Measurements from ENCODE around the gene RPS27A. TPM values are rescaled to one million over a fixed set of nuclear protein-coding genes. Genes with fewer than 3 reads are reported as not detected.
"Not testable (repeated sequence)": the region's sequence is repeated elsewhere in the genome, so short reads cannot be mapped to it uniquely, and the experiment has no call there.

The RPS27A gene
- total and polyA plus RNA-seq, 2 donors (not counting 3 experiments of a cell fraction or from before 2014, with no cell fraction given): 926 to 1,136 TPM

DNA sequence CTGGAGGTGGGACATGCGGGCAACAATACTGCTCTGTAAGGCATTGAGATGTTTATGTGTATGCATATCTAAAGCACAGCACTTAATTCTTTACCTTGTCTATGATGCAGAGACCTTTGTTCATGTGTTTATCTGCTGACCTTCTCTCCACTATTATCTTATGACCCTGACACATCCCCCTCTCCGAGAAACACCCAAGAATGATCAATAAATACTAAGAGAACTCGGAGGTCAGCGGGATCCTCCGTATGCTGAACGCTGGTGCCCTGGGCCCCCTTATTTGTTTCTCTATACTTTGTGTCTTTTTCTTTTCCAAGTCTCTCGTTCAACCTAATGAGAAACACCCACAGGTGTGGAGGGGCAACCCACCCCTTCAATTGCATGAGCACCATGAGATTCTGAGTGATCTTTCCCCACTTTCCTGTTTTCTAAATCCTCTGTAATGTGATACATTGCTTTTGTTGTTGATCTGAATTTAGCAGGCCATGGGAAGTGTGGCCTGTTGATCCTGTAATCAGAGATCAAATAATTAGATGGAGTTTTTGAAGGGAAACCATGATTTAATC lies 47.5 kb downstream of the RPS27A start:
- dilution Hi-C loops (cut with MboI; ENCODE audit: extremely low pct_ligation_motif_present, low sequenced_read_pairs); H3K27ac ChIP-seq (ENCODE audit: insufficient read depth, low read depth, low read length); H3K36me3 ChIP-seq (ENCODE audit: control insufficient read depth in 2 of 2, extremely low read depth in 1 of 2, insufficient read depth in 2 of 2, low read length in 2 of 2); CTCF ChIA-PET; H3K9me3 ChIP-seq (replicated peaks; ENCODE audit: control insufficient read depth, insufficient read depth, low read length); FAIRE-seq; DNase-seq (ENCODE audit: low read depth, low spot score); POLR2A ChIA-PET; H3K27me3 ChIP-seq (ENCODE audit: control insufficient read depth in 2 of 2, insufficient read depth in 2 of 2, low read length in 2 of 2); H2AFZ ChIP-seq (ENCODE audit: low read depth, low read length); H3K9me1 ChIP-seq (replicated peaks; ENCODE audit: control insufficient read depth, extremely low read depth, insufficient read depth, low read length); intact Hi-C loops (cut with micrococcal nuclease); H3K79me2 ChIP-seq (ENCODE audit: control insufficient read depth, insufficient read depth, low read length); H3K9ac ChIP-seq (replicated peaks; ENCODE audit: extremely low read depth, insufficient read depth, low read length); H3K4me1 ChIP-seq (ENCODE audit: control insufficient read depth, extremely low read depth, insufficient read depth, low read length); H3K4me3 ChIP-seq (replicated peaks in 1 of 3; ENCODE audit: insufficient read depth in 1 of 3, low read depth in 1 of 3, low read length in 3 of 3); H3K4me2 ChIP-seq (ENCODE audit: insufficient read depth, low read length); H4K20me1 ChIP-seq (replicated peaks; ENCODE audit: control insufficient read depth, extremely low read depth, insufficient read depth, low read length); BruUV-seq (replicated peaks): not testable (repeated sequence)

DNA sequence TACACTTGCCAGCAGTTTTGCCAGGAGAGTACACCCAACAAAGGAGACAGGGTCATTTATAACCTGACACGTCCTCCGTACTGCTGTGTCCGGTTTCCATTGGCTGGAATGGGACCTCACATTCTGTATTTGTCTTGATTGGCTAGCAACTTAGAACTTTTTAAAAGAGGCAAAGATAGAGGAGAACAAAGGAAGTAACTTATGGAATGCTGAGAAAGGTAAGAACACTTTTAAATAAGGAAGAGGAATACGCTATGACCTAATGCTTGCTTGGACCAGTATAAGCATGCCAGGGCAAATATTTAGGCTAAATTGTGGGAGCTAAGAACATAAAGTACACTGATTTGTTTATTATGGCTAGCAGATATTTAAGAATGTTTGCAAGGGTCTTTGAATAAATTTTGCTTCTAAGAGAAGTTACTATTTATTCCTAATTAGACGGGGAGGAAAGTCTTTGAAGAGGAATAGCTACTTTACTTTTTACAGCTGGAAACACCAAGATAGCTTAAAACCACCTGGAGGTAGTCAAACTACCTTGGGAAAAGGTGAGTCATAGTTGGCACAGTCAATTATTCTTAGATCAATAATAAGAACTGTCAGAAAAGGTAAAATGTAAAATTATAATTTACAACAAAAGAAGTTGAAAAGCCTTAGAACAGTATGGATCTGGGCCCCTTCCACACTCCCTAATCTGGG lies 48.5 kb downstream of the RPS27A start:
- H4K20me1 ChIP-seq (replicated peaks; ENCODE audit: control insufficient read depth, extremely low read depth, insufficient read depth, low read length); H3K4me3 ChIP-seq (replicated peaks in 1 of 3; ENCODE audit: insufficient read depth in 1 of 3, low read depth in 1 of 3, low read length in 3 of 3); H3K27ac ChIP-seq (ENCODE audit: insufficient read depth, low read depth, low read length); H3K9me1 ChIP-seq (replicated peaks; ENCODE audit: control insufficient read depth, extremely low read depth, insufficient read depth, low read length); intact Hi-C loops (cut with micrococcal nuclease); H3K9ac ChIP-seq (replicated peaks; ENCODE audit: extremely low read depth, insufficient read depth, low read length); H3K27me3 ChIP-seq (ENCODE audit: control insufficient read depth in 2 of 2, insufficient read depth in 2 of 2, low read length in 2 of 2); H3K9me3 ChIP-seq (replicated peaks; ENCODE audit: control insufficient read depth, insufficient read depth, low read length); H3K79me2 ChIP-seq (ENCODE audit: control insufficient read depth, insufficient read depth, low read length); dilution Hi-C loops (cut with MboI; ENCODE audit: extremely low pct_ligation_motif_present, low sequenced_read_pairs); FAIRE-seq; BruUV-seq (replicated peaks); H3K36me3 ChIP-seq (ENCODE audit: control insufficient read depth in 2 of 2, extremely low read depth in 1 of 2, insufficient read depth in 2 of 2, low read length in 2 of 2); DNase-seq (ENCODE audit: low read depth, low spot score); H3K4me1 ChIP-seq (ENCODE audit: control insufficient read depth, extremely low read depth, insufficient read depth, low read length); H2AFZ ChIP-seq (ENCODE audit: low read depth, low read length); H3K4me2 ChIP-seq (ENCODE audit: insufficient read depth, low read length): not testable (repeated sequence)
- POLR2A ChIA-PET: interaction anchor here (1.1 kb wide), 1 partner anchor 13 kb away, joined by 4 read pairs; no protein-coding TSS in a partner anchor
- CTCF ChIA-PET: interaction anchor here (0.8 kb wide), 1 partner anchor 29 kb away, joined by 3 read pairs; no protein-coding TSS in a partner anchor

Measured in endothelial cell of umbilical vein (primary cell).